ENCODE measurements around the gene PDE4B. TPM values are rescaled to one million over a fixed set of nuclear protein-coding genes. Genes with fewer than 3 reads are reported as not detected.

Gene PDE4B
- total and polyA plus RNA-seq, 10 of the 15 experiments (the other 5 are each of a cell fraction or from before 2014, with no cell fraction given) = 3.0 to 13.2 (median 5.7) TPM

GRCh38 chr1:66397192-66397591 lies 604.5 kb downstream of the PDE4B start (continued):
- TF ChIP-seq CUX1 (IDR thresholded peaks at IDR 0.05; ENCODE audit: insufficient replicate concordance, low read depth, low read length) = no peak
- TF ChIP-seq ZNF217 (IDR thresholded peaks at IDR 0.05) = peak; percentile 60; the same call in 1 of the 2 replicates
- peak; percentile 54; the same call in 1 of the 2 replicates for TF ChIP-seq DPF2 (IDR thresholded peaks at IDR 0.05)
- no peak for TF ChIP-seq ZBED1 (IDR thresholded peaks at IDR 0.05; ENCODE audit: borderline replicate concordance)
- no peak for TF ChIP-seq NR2C2 (IDR thresholded peaks at IDR 0.05; ENCODE audit: borderline replicate concordance, control insufficient read depth, insufficient read length, low read depth)
- TF ChIP-seq JUNB (IDR thresholded peaks at IDR 0.05) = peak; percentile 31; the same call in 1 of the 2 replicates
- TF ChIP-seq E2F8 (IDR thresholded peaks at IDR 0.05; ENCODE audit: low read depth, partially characterized antibody) = no peak
- no peak for TF ChIP-seq USF2 (IDR thresholded peaks at IDR 0.05; ENCODE audit: borderline replicate concordance, low read depth, low read length)
- peak; percentile 69 for TF ChIP-seq NBN (IDR thresholded peaks at IDR 0.05)
- no peak for TF ChIP-seq MEF2B (IDR thresholded peaks at IDR 0.05; ENCODE audit: partially characterized antibody, poor library complexity, severe bottlenecking)
- 0 out of 3 replicates have a peak, but pooled peaks have one; percentile 12 for TF ChIP-seq POU2F2 (IDR thresholded peaks at IDR 0.05; ENCODE audit: borderline replicate concordance, low read depth, low read length)
- TF ChIP-seq CHD1 (IDR thresholded peaks at IDR 0.05; ENCODE audit: low read depth, low read length) = no peak
- TF ChIP-seq NFYA (IDR thresholded peaks at IDR 0.05; ENCODE audit: borderline replicate concordance, low read depth, low read length) = no peak
- 0 out of 2 replicates have a peak, but pooled peaks have one; percentile 35 for TF ChIP-seq MLLT1 (IDR thresholded peaks at IDR 0.05)
- no peak for TF ChIP-seq ZBTB33 (IDR thresholded peaks at IDR 0.05)

All from GM12878 (cell line).